Karpas-422 (cell line): ENCODE measurements around the gene FIBP. TPM values are rescaled to one million over a fixed set of nuclear protein-coding genes. Genes with fewer than 3 reads are reported as not detected.

Experiments used
- DNase-seq: peaks from one replicate; pipeline ENCODE4 v3.0.0-alpha.2; 2015
- H2AFZ ChIP-seq: fragments of 200-600 bp; sonication (generic); 2 replicates; pipeline ENCODE4 v1.6.1; 2014; ENCODE audit warnings: antibody characterized with exemption, low read length, mixed read lengths
- H3K27ac ChIP-seq: fragments of 200-600 bp; sonication (generic); 2 replicates; pipeline ENCODE4 v1.5.1; 2014; ENCODE audit warnings: mild to moderate bottlenecking, low read length, moderate library complexity
- H3K27me3 ChIP-seq: fragments of 200-600 bp; sonication (generic); 2 replicates; pipeline ENCODE4 v1.6.1; 2014; ENCODE audit warnings: low read length, mixed read lengths
- H3K36me3 ChIP-seq: fragments of 200-600 bp; sonication (generic); 2 replicates; pipeline ENCODE4 v1.6.1; 2014; ENCODE audit warnings: low read length, mixed read lengths; ENCODE audit not compliant: insufficient read depth
- H3K4me1 ChIP-seq: fragments of 200-600 bp; sonication (generic); 2 replicates; pipeline ENCODE4 v1.6.1; 2014; ENCODE audit warnings: mild to moderate bottlenecking, low read length, mixed read lengths
- H3K4me2 ChIP-seq: fragments of 200-600 bp; sonication (generic); 2 replicates; pipeline ENCODE4 v1.6.1; 2014; ENCODE audit warnings: low read length, low read depth, mild to moderate bottlenecking; ENCODE audit not compliant: poor library complexity, severe bottlenecking
- H3K4me3 ChIP-seq: fragments of 200-600 bp; sonication (generic); 2 replicates; pipeline ENCODE4 v1.5.1; 2014; ENCODE audit warnings: mild to moderate bottlenecking, antibody characterized with exemption, low read length, mixed read lengths
- H3K79me2 ChIP-seq: fragments of 200-600 bp; sonication (generic); 2 replicates; pipeline ENCODE4 v1.6.1; 2014; ENCODE audit warnings: mild to moderate bottlenecking, low read length, mixed read lengths
- H3K9ac ChIP-seq: fragments of 200-600 bp; sonication (generic); 2 replicates; pipeline ENCODE4 v1.6.0; 2014; ENCODE audit warnings: low read length
- H3K9me2 ChIP-seq: fragments of 200-600 bp; sonication (generic), shearing (Covaris generic); replicated peaks from 2 replicates; pipeline ENCODE4 v1.6.0; 2014; ENCODE audit warnings: mild to moderate bottlenecking, low read length, moderate library complexity; ENCODE audit not compliant: insufficient read depth
- H3K9me3 ChIP-seq: fragments of 300-700, 200-600 bp; sonication (generic); 2 replicates; pipeline ENCODE4 v1.6.1; 2014; ENCODE audit warnings: low read length, mixed read lengths
- H4K20me1 ChIP-seq: fragments of 200-600 bp; sonication (generic); 2 replicates; pipeline ENCODE4 v1.6.1; 2014; ENCODE audit warnings: mild to moderate bottlenecking, antibody characterized with exemption, low read length, low read depth; ENCODE audit not compliant: insufficient read depth
- total RNA-seq: library from RNA; depleted of rRNA; stranded (reverse); fragments of >200 nt; shearing (Covaris generic); gene quantifications from 2 replicates; pipeline ENCODE4 v1.2.3, GENCODE V29; 2014; ENCODE audit warnings: low replicate concordance; rRNA removed

Gene FIBP
- 207 and 248 TPM in 2 replicates for total RNA-seq

DNA sequence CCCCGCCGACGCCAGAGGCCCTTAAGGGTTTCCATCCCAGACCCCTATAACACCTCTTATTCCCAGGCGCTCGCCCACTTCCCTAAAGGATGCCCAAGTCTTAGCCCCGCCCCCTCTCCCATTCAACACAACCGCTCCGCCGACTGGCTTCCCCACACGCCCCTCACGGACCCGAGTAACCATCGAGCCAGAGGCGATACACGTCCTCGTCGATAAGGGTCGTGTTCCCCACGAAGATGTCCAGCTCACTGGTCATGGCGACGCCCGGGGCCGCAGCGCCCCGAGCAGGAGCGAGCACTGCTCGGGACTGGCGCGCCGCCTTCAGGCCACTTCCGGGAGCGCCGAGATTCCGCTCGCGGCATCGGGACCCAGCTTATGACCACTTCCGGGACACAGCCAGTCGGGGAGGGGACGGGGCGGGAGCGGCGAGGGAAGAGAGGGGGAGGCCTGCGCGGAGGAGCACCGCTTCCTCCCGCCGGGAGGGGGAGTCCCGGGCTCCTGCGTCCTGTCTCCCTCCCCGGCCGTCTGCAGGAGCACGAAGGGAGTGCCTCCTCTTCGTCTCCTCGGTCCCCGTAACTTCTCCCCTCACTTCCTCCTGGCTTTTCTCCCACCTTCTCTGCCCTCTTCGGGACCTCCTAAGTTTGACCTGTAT is at the start of gene FIBP:
Gene FIBP, minus strand, starts transcription at position 309 of the 652 bp plus-strand sequence. Its CDS starts 53 bp downstream, at position 256.
- peaks cover 8% of the 10 kb centered on the region; the same call in 1 of the 2 replicates for H4K20me1 ChIP-seq
- peak within 1 kb of the TSS; percentile 100 for H3K4me2 ChIP-seq
- H3K9me2 ChIP-seq: no peaks in the 10 kb centered on the region
- H2AFZ ChIP-seq: peak within 1 kb of the TSS; percentile 95
- peaks cover 35% of the 10 kb centered on the region for H3K79me2 ChIP-seq
- H3K9me3 ChIP-seq: no peaks in the 10 kb centered on the region
- DNase-seq: peak; percentile 98
- no peaks in the 10 kb centered on the region for H3K27me3 ChIP-seq
- H3K4me3 ChIP-seq: peak within 1 kb of the TSS; percentile 95
- peaks cover 21% of the 10 kb centered on the region for H3K36me3 ChIP-seq
- H3K4me1 ChIP-seq: peaks cover 66% of the 10 kb centered on the region
- H3K9ac ChIP-seq: peak within 1 kb of the TSS; percentile 94
- peak within 1 kb of the TSS; percentile 64 for H3K27ac ChIP-seq

DNA sequence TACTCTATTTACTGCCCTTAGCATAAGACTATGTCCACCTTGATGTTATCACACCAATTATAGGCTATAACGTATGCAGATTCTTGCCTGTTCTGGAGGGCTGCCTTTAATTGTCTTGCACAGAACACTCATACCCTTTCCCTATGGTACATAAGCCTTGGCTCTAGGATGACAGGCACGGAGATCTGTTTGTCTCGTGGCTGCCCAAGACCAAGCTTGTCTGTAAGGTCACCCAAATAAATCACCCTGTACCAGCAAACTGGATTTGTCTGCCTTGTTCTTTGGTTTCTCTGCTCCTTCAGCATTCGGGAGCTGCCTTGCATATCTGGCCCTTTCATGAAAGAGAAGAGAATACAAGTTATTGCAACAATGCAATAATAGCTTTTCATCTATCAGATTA is 49.5 kb upstream of the FIBP start:
- DNase-seq: no peak
- Histone ChIP-seq H3K9me3 (no peaks in the 10 kb centered on the region), H3K9ac (no peak overlapping the region), H3K27me3 (no peaks in the 10 kb centered on the region), H4K20me1 (no peaks in the 10 kb centered on the region), H3K4me3 (no peak overlapping the region), H3K9me2 (no peaks in the 10 kb centered on the region), H3K4me2 (no peak overlapping the region), H3K36me3 (no peaks in the 10 kb centered on the region), H3K79me2 (no peaks in the 10 kb centered on the region), H2AFZ (no peak overlapping the region), H3K4me1 (peaks cover 4% of the 10 kb centered on the region), H3K27ac (no peak overlapping the region)

DNA sequence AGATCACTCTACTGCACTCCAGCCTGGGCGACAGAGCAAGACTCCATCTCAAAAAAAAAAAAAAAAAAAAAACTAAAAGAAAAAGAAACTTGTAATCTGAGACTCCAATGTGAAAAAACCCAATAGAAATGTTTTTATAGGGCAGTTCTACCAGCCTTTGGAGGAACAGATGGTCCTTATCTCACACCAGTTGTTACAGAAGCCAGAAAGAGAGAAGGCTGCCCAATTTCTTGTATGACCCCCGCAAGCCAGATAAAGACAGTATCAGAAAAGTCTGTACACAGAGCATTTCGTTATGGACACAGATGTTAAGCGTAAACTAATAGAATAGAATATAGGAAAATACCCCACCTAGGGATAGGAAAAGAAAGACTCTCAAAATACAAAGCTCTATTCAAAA is 45.7 kb upstream of the FIBP start:
- H2AFZ ChIP-seq: no peak overlapping the region
- no peaks in the 10 kb centered on the region for H3K9me2 ChIP-seq
- H3K4me1 ChIP-seq: no peaks in the 10 kb centered on the region
- no peak overlapping the region for H3K27ac ChIP-seq
- H3K4me2 ChIP-seq: no peak overlapping the region
- no peaks in the 10 kb centered on the region for H3K9me3 ChIP-seq
- no peak for DNase-seq
- H3K36me3 ChIP-seq: no peaks in the 10 kb centered on the region
- no peak overlapping the region for H3K4me3 ChIP-seq
- no peaks in the 10 kb centered on the region for H3K79me2 ChIP-seq
- H3K9ac ChIP-seq: no peak overlapping the region
- H4K20me1 ChIP-seq: no peaks in the 10 kb centered on the region
- H3K27me3 ChIP-seq: no peaks in the 10 kb centered on the region

DNA sequence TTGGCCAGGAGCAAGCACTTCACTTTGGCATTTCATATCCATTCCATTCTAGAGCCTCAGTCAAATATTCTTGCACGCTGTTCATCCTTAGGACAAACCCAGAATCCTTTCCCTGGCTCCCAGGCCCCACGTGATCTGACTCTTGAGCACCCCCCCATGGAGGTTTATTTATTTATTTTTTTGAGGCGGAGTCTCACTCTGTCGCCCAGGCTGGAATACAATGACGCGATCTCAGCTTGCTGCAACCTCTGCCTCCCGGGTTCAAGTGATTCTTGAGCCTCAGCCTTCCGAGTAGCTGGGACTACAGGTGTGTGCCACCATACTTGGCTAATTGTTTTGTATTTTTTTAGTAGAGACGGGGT is 44.3 kb upstream of the FIBP start:
- H3K36me3 ChIP-seq: no peaks in the 10 kb centered on the region
- H3K4me2 ChIP-seq: no peak overlapping the region
- no peaks in the 10 kb centered on the region for H3K9me3 ChIP-seq
- H2AFZ ChIP-seq: no peak overlapping the region
- no peaks in the 10 kb centered on the region for H3K79me2 ChIP-seq
- no peaks in the 10 kb centered on the region for H4K20me1 ChIP-seq
- DNase-seq: no peak
- no peak overlapping the region for H3K4me3 ChIP-seq
- no peaks in the 10 kb centered on the region for H3K9me2 ChIP-seq
- H3K4me1 ChIP-seq: peaks cover 6% of the 10 kb centered on the region
- H3K27me3 ChIP-seq: no peaks in the 10 kb centered on the region
- no peak overlapping the region for H3K9ac ChIP-seq
- no peak overlapping the region for H3K27ac ChIP-seq

DNA sequence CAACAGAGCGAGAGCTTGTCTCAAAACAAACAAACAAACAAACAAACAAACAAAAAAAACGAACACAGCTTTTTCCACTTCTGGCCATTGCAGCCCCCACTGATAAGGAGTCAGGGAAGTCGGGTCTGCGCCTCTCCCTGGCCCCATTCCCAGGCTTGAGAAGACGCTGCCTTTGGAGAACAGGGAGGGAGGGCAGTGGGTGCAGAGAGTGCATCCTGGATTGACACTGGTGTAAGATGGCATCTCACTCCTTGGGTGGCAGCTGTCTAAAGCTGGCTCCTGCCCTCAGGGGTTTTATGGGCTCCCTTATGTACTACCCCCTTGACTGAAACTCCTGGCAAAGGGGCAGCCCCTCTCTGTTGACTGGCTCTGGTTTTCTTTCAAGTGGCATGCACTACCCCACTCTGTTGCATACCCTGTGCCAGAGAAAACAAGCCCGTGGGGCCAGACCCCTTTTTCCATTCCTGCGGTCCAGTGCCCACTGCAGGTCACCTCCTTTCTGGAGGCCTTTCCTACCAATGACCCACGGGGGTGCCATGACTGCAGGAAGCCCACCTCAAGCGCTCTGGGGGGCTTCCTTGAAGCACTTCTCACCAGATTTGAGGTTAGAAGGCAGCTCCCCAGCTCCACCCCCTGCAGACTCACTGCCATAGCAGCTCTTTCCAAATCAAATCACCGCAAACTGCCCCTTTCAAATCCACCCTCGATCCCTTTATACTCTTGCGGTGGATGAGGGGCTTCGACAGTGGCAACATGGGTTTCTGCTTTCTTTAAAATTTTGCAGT is 43.7 kb upstream of the FIBP start:
- Histone ChIP-seq H3K9me3 (no peaks in the 10 kb centered on the region), H3K4me2 (no peak overlapping the region), H3K79me2 (no peaks in the 10 kb centered on the region)

DNA sequence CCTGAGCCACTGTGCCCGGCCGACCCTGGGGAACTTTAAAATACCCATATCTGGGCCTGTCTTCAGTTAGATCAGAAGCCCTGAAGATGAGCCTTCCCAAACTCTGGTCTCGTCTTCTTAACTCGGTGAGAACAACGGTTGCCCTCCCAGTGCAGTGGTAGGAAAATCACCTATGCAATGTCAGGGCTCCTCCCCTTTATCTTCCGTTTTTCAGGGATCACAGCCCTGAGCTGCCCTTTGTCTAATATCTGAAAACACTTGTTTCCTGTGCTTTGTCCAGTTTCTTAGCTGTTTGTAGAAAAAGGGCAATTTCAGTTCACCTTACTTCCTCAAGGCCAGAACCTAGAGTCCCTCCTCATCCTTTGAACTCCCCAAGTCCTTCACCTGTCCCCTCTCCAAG is 40.4 kb upstream of the FIBP start:
- H4K20me1 ChIP-seq: no peaks in the 10 kb centered on the region
- H3K36me3 ChIP-seq: no peaks in the 10 kb centered on the region
- no peaks in the 10 kb centered on the region for H3K9me3 ChIP-seq
- no peaks in the 10 kb centered on the region for H3K27me3 ChIP-seq
- H3K4me1 ChIP-seq: peaks cover 6% of the 10 kb centered on the region
- DNase-seq: no peak
- H3K9ac ChIP-seq: no peak overlapping the region
- no peak overlapping the region for H3K4me2 ChIP-seq
- no peak overlapping the region for H3K27ac ChIP-seq
- H3K79me2 ChIP-seq: no peaks in the 10 kb centered on the region
- no peak overlapping the region for H3K4me3 ChIP-seq
- H2AFZ ChIP-seq: no peak overlapping the region
- no peaks in the 10 kb centered on the region for H3K9me2 ChIP-seq

More for the DNA sequence above, 43.7 kb upstream of the FIBP start:
- H3K4me1 ChIP-seq: peaks cover 6% of the 10 kb centered on the region
- no peaks in the 10 kb centered on the region for H3K36me3 ChIP-seq
- no peaks in the 10 kb centered on the region for H3K27me3 ChIP-seq
- H3K27ac ChIP-seq: no peak overlapping the region
- H3K4me3 ChIP-seq: no peak overlapping the region
- DNase-seq: no peak
- no peaks in the 10 kb centered on the region for H4K20me1 ChIP-seq
- H3K9ac ChIP-seq: no peak overlapping the region
- H2AFZ ChIP-seq: no peak overlapping the region
- no peaks in the 10 kb centered on the region for H3K9me2 ChIP-seq

DNA sequence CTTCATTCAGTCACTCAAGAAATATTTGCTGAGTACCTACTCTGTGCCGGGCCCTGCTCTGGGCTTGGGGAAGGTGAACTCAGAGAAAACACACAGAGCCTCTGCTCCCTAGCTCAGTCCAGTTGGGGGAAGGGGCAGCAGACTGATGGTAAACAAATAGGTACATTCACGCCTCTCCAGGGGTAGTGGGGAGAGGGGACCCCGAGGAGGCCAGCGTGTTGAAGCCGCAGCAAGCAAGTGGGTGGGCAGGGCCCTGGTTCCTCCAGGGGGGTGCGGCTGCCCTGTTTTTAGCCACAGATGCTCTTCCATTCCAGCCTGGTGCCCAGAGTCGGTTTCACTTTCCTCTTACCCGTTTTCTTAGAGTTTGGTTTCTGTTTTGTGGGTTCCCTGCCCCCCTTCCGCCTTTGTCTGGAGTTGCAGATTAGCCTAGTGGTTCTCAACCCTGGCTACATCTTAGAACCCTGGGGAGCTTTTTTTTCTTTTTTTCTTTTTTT is 39.7 kb upstream of the FIBP start:
- Histone ChIP-seq H3K9ac (peak overlapping the region; percentile 2; the same call in 1 of the 2 replicates), H2AFZ (no peak overlapping the region)

DNA sequence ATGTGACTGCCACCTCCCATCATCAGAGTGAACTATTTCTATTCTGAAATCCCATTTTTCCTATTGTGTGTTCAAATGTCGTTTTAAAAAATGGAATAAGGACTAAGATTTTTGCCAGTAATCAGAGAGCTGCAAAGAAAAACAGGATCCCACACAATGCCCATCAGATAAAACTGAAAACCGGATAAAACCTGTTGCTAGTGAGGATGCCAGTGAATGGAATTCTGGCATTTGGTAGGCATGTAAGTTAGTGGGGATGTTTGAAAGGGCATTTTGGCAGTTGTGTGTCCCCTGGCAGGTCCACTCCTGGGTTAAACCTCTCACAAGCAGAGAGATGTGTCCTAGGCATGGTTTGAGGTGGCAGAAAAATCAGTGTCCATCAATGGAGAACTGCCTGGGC is 37.1 kb upstream of the FIBP start:
- Histone ChIP-seq H3K36me3 (no peaks in the 10 kb centered on the region), H3K4me1 (peaks cover 10% of the 10 kb centered on the region), H3K79me2 (no peaks in the 10 kb centered on the region), H3K9ac (no peak overlapping the region), H3K9me2 (no peaks in the 10 kb centered on the region), H3K27ac (no peak overlapping the region), H4K20me1 (no peaks in the 10 kb centered on the region), H3K4me3 (no peak overlapping the region), H2AFZ (no peak overlapping the region), H3K27me3 (no peaks in the 10 kb centered on the region), H3K9me3 (no peaks in the 10 kb centered on the region), H3K4me2 (no peak overlapping the region)
- no peak for DNase-seq

More for the DNA sequence above, 39.7 kb upstream of the FIBP start:
- H3K9me2 ChIP-seq: no peaks in the 10 kb centered on the region
- no peaks in the 10 kb centered on the region for H4K20me1 ChIP-seq
- peaks cover 6% of the 10 kb centered on the region for H3K4me1 ChIP-seq
- peak; percentile 68 for DNase-seq
- no peaks in the 10 kb centered on the region for H3K27me3 ChIP-seq
- H3K79me2 ChIP-seq: no peaks in the 10 kb centered on the region
- H3K9me3 ChIP-seq: no peaks in the 10 kb centered on the region
- no peaks in the 10 kb centered on the region for H3K36me3 ChIP-seq
- no peak overlapping the region for H3K4me3 ChIP-seq
- H3K4me2 ChIP-seq: no peak overlapping the region
- H3K27ac ChIP-seq: no peak overlapping the region
